HEK293T (cell line): ENCODE measurements around the gene TENT4A.

Source experiments
- CTCF ChIA-PET: fragments of 350-600 bp; formaldehyde crosslinking; extraction: SDS; loops from one replicate; lab custom pipeline; 2021; ENCODE audit warnings: antibody characterized with exemption, inconsistent platforms; lab: Yijun Ruan, JAX
- POLR2A ChIA-PET: fragments of 350-600 bp; formaldehyde crosslinking; extraction: SDS; loops from one replicate; lab custom pipeline; 2020; ENCODE audit warnings: antibody characterized with exemption, inconsistent platforms; lab: Yijun Ruan, JAX
- DNase-seq: peaks from one replicate; pipeline ENCODE4 v3.0.0; 2012; ENCODE audit warnings: mixed read lengths; ENCODE audit errors: extremely low spot score
- ARNT ChIP-seq: fragments of 450-650 bp; IDR thresholded peaks from 2 replicates; pipeline ENCODE4 v1.6.1; 2017; ENCODE audit warnings: mild to moderate bottlenecking
- BHLHE40 ChIP-seq: fragments of 450-650 bp; IDR thresholded peaks from 2 replicates; pipeline ENCODE4 v1.6.1; 2016; ENCODE audit warnings: mild to moderate bottlenecking, moderate library complexity, borderline replicate concordance
- CTBP1 ChIP-seq: fragments of 450-650 bp; IDR thresholded peaks from 2 replicates; pipeline ENCODE4 v1.6.1; 2016; ENCODE audit warnings: borderline replicate concordance
- ELF4 ChIP-seq: fragments of 450-650 bp; IDR thresholded peaks from 2 replicates; pipeline ENCODE4 v1.6.1; 2017; ENCODE audit warnings: antibody characterized with exemption
- FOXA1 ChIP-seq: fragments of 450-650 bp; IDR thresholded peaks from 2 replicates; pipeline ENCODE4 v1.6.1; 2016; ENCODE audit warnings: mild to moderate bottlenecking
- FOXK2 ChIP-seq: fragments of 450-650 bp; IDR thresholded peaks from 2 replicates; pipeline ENCODE4 v1.6.1; 2016; ENCODE audit warnings: mild to moderate bottlenecking
- FOXM1 ChIP-seq: fragments of 450-650 bp; IDR thresholded peaks from 2 replicates; pipeline ENCODE4 v1.6.1; 2017; ENCODE audit warnings: mild to moderate bottlenecking, borderline replicate concordance
- HDGF ChIP-seq: fragments of 450-650 bp; IDR thresholded peaks from 2 replicates; pipeline ENCODE4 v1.6.1; 2017; ENCODE audit warnings: antibody characterized with exemption, borderline replicate concordance
- L3MBTL2 ChIP-seq: fragments of 450-650 bp; conservative IDR thresholded peaks from 2 replicates; pipeline ENCODE4 v1.6.1; 2016; ENCODE audit warnings: mild to moderate bottlenecking
- LEF1 ChIP-seq: fragments of 450-650 bp; IDR thresholded peaks from 2 replicates; pipeline ENCODE4 v1.6.1; 2017; ENCODE audit warnings: mild to moderate bottlenecking, borderline replicate concordance
- NFRKB ChIP-seq: fragments of 450-650 bp; IDR thresholded peaks from 2 replicates; pipeline ENCODE4 v1.6.1; 2016; ENCODE audit warnings: mild to moderate bottlenecking, moderate library complexity
- SP1 ChIP-seq: fragments of 450-650 bp; IDR thresholded peaks from 2 replicates; pipeline ENCODE4 v1.6.1; 2017
- SUZ12 ChIP-seq: fragments of 450-650 bp; IDR thresholded peaks from 2 replicates; pipeline ENCODE4 v1.6.1; 2016; ENCODE audit warnings: mild to moderate bottlenecking
- TARDBP ChIP-seq: fragments of 450-650 bp; IDR thresholded peaks from 2 replicates; pipeline ENCODE4 v1.6.1; 2016
- ZNF384 ChIP-seq: fragments of 450-650 bp; IDR thresholded peaks from 2 replicates; pipeline ENCODE4 v1.6.1; 2016
- TF ChIP-seq, protein P1 (sequence below): fragments of 450-650 bp; IDR thresholded peaks from 2 replicates; pipeline ENCODE4 v1.6.1; 2016

TENT4A gene

DNA sequence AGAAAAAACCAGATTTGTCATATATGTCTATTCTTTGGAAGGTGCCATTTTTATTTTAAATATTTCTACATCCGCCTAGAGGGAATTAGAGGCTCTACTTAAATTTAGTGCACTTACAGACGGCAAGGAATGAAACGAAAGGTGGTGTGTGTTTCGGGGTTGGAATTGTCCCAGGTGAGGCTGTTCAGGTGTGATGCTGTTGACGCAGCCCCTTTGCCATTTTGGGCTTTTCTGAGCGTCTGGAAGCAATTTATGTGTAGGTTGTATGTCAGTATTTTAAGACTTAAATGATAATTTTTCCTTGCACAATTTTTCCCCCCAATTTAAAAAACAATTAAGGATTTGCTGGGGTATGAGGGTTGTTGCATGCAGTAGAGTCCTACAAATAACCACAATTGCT is 2.0 kb downstream of the TENT4A start:
- POLR2A ChIA-PET, result no interaction called here
- no peak for DNase-seq
- no peak for TF ChIP-seq HDGF
- TF ChIP-seq ELF4, result no peak
- TF ChIP-seq FOXA1, result no peak
- no peak for TF ChIP-seq LEF1
- CTCF ChIA-PET, result no interaction called here

DNA sequence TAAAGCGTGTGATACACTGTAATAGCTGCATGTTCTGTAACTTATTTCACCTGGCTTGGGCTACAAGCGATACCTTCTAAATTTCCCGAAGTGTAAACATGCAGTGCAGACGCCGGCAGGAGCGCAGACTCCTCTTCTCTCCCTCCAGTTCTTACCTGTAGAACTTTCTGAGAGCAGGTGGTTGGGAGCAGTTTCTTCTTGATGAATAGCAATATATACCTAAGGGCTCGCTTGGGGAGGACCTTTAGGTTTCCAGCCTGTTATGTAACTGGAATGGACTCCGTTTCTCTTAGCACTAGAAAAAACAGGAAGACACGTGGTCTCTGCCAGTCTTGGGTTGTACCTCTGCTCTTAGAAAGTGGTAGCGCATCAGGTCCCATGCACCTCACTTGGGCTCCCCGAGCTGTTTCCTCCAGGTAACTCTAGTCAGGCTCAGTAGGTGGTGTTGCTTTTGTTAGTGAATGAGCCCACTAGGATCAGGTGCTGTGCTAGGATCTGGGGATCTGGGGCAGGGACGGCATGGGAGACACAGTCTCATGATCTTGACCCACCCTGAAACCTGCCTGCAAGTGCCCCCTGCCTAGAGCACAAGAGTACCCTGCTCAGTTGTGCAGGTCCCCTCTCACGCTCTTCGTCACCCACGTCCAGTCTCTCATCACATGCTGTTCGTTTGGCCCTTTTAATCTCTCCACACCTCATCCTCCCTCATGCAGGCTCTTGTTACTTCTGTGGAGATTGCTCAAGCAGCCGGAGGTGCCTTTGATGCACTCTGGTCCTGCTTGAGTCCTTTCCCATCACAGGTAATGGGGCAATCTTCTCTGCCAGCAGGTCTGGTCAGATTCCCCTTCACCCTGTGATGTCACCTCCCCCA is 2.8 kb downstream of the TENT4A start:
- no peak for DNase-seq
- CTCF ChIA-PET, result no interaction called here
- TF ChIP-seq TARDBP (no peak), CTBP1 (no peak), NFRKB (no peak), FOXM1 (no peak), L3MBTL2 (no peak), SP1 (no peak), ARNT (no peak), HDGF (no peak), BHLHE40 (no peak), SUZ12 (no peak), FOXA1 (no peak), LEF1 (no peak), FOXK2 (no peak), ELF4 (no peak), ZNF384 (no peak)
- TF ChIP-seq, protein P1, sequence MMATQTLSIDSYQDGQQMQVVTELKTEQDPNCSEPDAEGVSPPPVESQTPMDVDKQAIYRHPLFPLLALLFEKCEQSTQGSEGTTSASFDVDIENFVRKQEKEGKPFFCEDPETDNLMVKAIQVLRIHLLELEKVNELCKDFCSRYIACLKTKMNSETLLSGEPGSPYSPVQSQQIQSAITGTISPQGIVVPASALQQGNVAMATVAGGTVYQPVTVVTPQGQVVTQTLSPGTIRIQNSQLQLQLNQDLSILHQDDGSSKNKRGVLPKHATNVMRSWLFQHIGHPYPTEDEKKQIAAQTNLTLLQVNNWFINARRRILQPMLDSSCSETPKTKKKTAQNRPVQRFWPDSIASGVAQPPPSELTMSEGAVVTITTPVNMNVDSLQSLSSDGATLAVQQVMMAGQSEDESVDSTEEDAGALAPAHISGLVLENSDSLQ, result no peak
- POLR2A ChIA-PET, result interaction anchor here (0.7 kb wide), 1 partner anchor 12 kb away, joined by 3 read pairs; no protein-coding TSS in a partner anchor

DNA sequence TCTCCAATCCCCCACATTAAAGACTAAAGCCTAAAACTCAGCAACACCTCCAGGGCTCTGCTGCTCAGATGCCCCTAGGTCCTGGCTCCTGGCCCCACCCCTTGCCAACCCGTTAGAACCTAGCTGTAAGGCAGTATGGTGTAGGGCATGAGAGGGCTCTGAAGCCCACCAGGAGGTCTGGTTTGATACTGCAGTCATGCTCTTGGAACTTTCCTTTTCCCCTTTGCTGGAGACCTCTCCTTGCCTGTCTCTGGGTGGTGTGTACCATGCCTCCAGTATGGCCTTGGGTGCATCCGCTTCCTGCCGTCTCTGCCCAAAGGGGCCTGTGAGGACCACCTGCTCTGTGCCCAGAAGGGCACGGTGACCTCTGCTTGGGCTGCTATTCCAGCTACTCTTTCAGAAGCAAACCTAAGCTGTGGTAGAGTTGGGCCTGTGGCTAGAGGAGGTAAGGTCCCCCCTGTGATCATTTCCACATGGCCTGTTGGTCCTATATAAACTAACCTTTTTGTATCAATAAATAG is 3.5 kb downstream of the TENT4A start:
- TF ChIP-seq HDGF (no peak), TARDBP (no peak), NFRKB (no peak), SUZ12 (no peak), BHLHE40 (no peak), ZNF384 (no peak), CTBP1 (no peak), ELF4 (no peak), LEF1 (no peak), FOXK2 (no peak), ARNT (no peak), L3MBTL2 (no peak), FOXA1 (no peak), SP1 (no peak)
- TF ChIP-seq, protein P1, result no peak
- no peak for DNase-seq
- CTCF ChIA-PET, result no interaction called here
- POLR2A ChIA-PET, result interaction anchor here (0.7 kb wide), 1 partner anchor 12 kb away, joined by 3 read pairs; no protein-coding TSS in a partner anchor

DNA sequence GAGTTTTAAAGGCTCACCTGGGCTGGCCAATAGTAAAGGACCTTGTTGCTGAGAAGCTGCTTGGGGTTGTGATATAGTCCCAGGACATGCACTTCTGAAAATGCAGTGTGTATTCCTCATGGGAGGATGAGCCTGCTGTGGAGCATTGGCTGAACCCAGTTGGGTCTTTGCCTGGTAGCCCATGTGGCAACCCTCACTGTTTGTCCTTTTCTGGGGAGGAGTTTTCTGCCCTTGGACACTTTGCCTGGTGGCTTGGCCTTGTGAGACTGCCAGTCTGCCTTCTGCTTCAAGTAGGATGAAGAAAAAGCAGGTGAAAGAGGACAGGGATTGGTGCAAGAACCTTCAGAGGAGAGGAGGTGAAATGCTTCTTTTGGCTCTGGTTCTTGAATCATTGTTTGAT is 4.0 kb downstream of the TENT4A start:
- DNase-seq, result no peak
- no peak for TF ChIP-seq SP1
- TF ChIP-seq NFRKB, result no peak
- TF ChIP-seq CTBP1, result no peak
- TF ChIP-seq ELF4, result no peak
- no peak for TF ChIP-seq ARNT
- TF ChIP-seq L3MBTL2, result no peak
- no peak for TF ChIP-seq FOXM1
- TF ChIP-seq, protein P1, result no peak
- no peak for TF ChIP-seq FOXK2
- no peak for TF ChIP-seq SUZ12
- TF ChIP-seq HDGF, result no peak
- TF ChIP-seq FOXA1, result no peak
- no peak for TF ChIP-seq TARDBP
- TF ChIP-seq BHLHE40, result no peak
- no peak for TF ChIP-seq LEF1
- TF ChIP-seq ZNF384, result no peak
- CTCF ChIA-PET, result no interaction called here
- POLR2A ChIA-PET, result interaction anchor here (1.3 kb wide), 1 partner anchor 84 kb away, joined by 5 read pairs; the partner anchor contains the start of genes NSUN2 and SRD5A1

DNA sequence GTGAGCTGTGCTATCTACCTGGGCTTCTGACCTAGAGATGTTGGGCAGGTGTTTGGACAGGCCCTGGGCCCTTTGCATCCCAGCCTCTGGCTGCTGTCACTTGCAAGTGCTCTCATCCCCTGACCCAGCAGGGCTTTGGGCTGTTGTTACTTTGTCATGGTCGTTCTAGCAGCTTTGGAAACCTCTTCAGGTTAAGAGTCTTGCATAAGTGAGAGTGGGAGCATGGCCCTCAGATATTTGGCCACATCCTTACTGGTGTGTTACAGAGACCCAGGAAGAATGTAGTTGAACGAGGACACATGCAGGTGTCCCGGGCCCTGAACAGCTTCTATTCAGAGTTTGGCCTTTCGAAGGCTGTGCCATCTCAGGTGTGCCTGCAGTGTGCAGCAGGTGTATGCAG is 4.5 kb downstream of the TENT4A start:
- CTCF ChIA-PET, result no interaction called here
- TF ChIP-seq ELF4 (no peak), NFRKB (no peak), SUZ12 (no peak), ZNF384 (no peak), ARNT (no peak), L3MBTL2 (no peak), SP1 (no peak), FOXK2 (no peak), HDGF (no peak), FOXA1 (no peak), FOXM1 (no peak), BHLHE40 (no peak)
- TF ChIP-seq, protein P1, result no peak
- POLR2A ChIA-PET, result interaction anchor here (1.3 kb wide), 1 partner anchor 85 kb away, joined by 5 read pairs; the partner anchor contains the start of genes NSUN2 and SRD5A1
- no peak for DNase-seq
